ENCODE measurements around the gene ITGAV.

Gene ITGAV

DNA sequence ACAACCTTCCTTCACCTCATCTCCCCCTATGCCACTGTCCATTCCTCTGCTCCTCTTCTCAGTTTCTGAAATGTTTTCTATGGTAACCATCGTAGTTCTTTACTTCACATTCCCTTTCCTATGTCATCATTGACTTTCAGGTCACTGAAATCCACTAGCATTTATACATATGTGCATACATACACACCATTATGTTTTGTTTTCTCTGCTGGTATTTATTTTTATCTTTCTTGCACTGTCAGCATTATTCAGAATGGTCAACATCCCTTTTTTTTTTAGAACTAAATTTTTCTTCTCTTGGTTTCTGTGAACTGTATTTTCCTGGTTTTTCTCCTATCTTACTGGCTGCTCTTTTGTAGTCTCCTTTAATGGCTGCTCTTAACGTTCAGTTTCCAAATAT is 33.2 kb downstream of the ITGAV start (continued):
- TF ChIP-seq ZNF426 (tag by site-specific recombination; IDR thresholded peaks at IDR 0.05) (no peak), ZNF391 (tag by site-specific recombination; IDR thresholded peaks at IDR 0.05; ENCODE audit: borderline replicate concordance, low read depth) (no peak), ZNF645 (tag by site-specific recombination; IDR thresholded peaks at IDR 0.05) (no peak)

GRCh38 chr2:186624276-186624675 is 34.4 kb downstream of the ITGAV start:
- Histone ChIP-seq H3K36me3 (ENCODE audit: control insufficient read depth in 2 of 2, insufficient read depth in 1 of 2, low read length in 2 of 2) (peaks cover 0 to 29% of the 10 kb centered on the region in 2 experiments), H3K4me3 (ENCODE audit: low read depth, low read length) (no peak overlapping the region), H3K9me3 (ENCODE audit: control insufficient read depth, insufficient read depth, low read depth, low read length) (no peaks in the 10 kb centered on the region), H3K27ac (ENCODE audit: extremely low read depth, low read depth, low read length) (no peak overlapping the region), H3K4me1 (ENCODE audit: control insufficient read depth, insufficient read depth, low read length) (no peaks in the 10 kb centered on the region)
- POLR2A ChIA-PET, result no interaction called here
- CTCF ChIA-PET, result interaction anchor here (0.6 kb wide), 1 partner anchor 957 kb away, joined by 3 read pairs; no protein-coding TSS in a partner anchor
- TF ChIP-seq BCL11A (tag by site-specific recombination; IDR thresholded peaks at IDR 0.05; ENCODE audit: low read depth) (no peak), ZNF37A (tag by site-specific recombination; IDR thresholded peaks at IDR 0.05) (no peak), ZNF645 (tag by site-specific recombination; IDR thresholded peaks at IDR 0.05) (no peak), ZSCAN18 (tag by site-specific recombination; IDR thresholded peaks at IDR 0.05) (no peak), KLF16 (tag by site-specific recombination; IDR thresholded peaks at IDR 0.05) (no peak), ZNF654 (tag by site-specific recombination; IDR thresholded peaks at IDR 0.05; ENCODE audit: low read depth) (no peak), PBX3 (CRISPR knock-in tag; IDR thresholded peaks at IDR 0.05) (no peak), ZNF248 (tag by site-specific recombination; IDR thresholded peaks at IDR 0.05) (no peak), ZNF501 (tag by site-specific recombination; IDR thresholded peaks at IDR 0.05) (no peak), EGR2 (tag by site-specific recombination; IDR thresholded peaks at IDR 0.05; ENCODE audit: low read depth) (no peak), ZNF324 (tag by site-specific recombination; IDR thresholded peaks at IDR 0.05) (no peak), MZF1 (tag by site-specific recombination; IDR thresholded peaks at IDR 0.05; ENCODE audit: borderline replicate concordance) (no peak), INSM2 (tag by site-specific recombination; IDR thresholded peaks at IDR 0.05) (no peak), ZNF792 (tag by site-specific recombination; IDR thresholded peaks at IDR 0.05) (no peak)
- TF ChIP-seq, protein P1, sequence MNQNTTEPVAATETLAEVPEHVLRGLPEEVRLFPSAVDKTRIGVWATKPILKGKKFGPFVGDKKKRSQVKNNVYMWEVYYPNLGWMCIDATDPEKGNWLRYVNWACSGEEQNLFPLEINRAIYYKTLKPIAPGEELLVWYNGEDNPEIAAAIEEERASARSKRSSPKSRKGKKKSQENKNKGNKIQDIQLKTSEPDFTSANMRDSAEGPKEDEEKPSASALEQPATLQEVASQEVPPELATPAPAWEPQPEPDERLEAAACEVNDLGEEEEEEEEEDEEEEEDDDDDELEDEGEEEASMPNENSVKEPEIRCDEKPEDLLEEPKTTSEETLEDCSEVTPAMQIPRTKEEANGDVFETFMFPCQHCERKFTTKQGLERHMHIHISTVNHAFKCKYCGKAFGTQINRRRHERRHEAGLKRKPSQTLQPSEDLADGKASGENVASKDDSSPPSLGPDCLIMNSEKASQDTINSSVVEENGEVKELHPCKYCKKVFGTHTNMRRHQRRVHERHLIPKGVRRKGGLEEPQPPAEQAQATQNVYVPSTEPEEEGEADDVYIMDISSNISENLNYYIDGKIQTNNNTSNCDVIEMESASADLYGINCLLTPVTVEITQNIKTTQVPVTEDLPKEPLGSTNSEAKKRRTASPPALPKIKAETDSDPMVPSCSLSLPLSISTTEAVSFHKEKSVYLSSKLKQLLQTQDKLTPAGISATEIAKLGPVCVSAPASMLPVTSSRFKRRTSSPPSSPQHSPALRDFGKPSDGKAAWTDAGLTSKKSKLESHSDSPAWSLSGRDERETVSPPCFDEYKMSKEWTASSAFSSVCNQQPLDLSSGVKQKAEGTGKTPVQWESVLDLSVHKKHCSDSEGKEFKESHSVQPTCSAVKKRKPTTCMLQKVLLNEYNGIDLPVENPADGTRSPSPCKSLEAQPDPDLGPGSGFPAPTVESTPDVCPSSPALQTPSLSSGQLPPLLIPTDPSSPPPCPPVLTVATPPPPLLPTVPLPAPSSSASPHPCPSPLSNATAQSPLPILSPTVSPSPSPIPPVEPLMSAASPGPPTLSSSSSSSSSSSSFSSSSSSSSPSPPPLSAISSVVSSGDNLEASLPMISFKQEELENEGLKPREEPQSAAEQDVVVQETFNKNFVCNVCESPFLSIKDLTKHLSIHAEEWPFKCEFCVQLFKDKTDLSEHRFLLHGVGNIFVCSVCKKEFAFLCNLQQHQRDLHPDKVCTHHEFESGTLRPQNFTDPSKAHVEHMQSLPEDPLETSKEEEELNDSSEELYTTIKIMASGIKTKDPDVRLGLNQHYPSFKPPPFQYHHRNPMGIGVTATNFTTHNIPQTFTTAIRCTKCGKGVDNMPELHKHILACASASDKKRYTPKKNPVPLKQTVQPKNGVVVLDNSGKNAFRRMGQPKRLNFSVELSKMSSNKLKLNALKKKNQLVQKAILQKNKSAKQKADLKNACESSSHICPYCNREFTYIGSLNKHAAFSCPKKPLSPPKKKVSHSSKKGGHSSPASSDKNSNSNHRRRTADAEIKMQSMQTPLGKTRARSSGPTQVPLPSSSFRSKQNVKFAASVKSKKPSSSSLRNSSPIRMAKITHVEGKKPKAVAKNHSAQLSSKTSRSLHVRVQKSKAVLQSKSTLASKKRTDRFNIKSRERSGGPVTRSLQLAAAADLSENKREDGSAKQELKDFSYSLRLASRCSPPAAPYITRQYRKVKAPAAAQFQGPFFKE (tag by site-specific recombination; IDR thresholded peaks at IDR 0.05; ENCODE audit: borderline replicate concordance), result no peak
- TF ChIP-seq, protein P2, sequence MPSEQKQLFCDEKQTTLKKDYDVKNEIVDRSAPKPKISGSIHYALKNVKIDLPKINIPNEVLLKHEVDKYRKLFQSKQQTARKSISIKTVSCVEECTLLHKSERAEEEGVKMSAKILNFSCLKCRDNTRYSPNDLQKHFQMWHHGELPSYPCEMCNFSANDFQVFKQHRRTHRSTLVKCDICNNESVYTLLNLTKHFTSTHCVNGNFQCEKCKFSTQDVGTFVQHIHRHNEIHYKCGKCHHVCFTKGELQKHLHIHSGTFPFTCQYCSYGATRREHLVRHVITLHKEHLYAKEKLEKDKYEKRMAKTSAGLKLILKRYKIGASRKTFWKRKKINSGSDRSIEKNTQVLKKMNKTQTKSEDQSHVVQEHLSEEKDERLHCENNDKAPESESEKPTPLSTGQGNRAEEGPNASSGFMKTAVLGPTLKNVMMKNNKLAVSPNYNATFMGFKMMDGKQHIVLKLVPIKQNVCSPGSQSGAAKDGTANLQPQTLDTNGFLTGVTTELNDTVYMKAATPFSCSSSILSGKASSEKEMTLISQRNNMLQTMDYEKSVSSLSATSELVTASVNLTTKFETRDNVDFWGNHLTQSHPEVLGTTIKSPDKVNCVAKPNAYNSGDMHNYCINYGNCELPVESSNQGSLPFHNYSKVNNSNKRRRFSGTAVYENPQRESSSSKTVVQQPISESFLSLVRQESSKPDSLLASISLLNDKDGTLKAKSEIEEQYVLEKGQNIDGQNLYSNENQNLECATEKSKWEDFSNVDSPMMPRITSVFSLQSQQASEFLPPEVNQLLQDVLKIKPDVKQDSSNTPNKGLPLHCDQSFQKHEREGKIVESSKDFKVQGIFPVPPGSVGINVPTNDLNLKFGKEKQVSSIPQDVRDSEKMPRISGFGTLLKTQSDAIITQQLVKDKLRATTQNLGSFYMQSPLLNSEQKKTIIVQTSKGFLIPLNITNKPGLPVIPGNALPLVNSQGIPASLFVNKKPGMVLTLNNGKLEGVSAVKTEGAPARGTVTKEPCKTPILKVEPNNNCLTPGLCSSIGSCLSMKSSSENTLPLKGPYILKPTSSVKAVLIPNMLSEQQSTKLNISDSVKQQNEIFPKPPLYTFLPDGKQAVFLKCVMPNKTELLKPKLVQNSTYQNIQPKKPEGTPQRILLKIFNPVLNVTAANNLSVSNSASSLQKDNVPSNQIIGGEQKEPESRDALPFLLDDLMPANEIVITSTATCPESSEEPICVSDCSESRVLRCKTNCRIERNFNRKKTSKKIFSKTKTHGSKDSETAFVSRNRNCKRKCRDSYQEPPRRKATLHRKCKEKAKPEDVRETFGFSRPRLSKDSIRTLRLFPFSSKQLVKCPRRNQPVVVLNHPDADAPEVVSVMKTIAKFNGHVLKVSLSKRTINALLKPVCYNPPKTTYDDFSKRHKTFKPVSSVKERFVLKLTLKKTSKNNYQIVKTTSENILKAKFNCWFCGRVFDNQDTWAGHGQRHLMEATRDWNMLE (tag by site-specific recombination; conservative IDR thresholded peaks at IDR 0.05; ENCODE audit: low read depth), result no peak

All from HEK293 (cell line).